ENCODE results near the gene LRRC4C. TPM values are rescaled to one million over a fixed set of nuclear protein-coding genes. Genes with fewer than 3 reads are reported as not detected.

Gene LRRC4C
- total RNA-seq, 1 donor from 2014 or later = 2.2 TPM

DNA sequence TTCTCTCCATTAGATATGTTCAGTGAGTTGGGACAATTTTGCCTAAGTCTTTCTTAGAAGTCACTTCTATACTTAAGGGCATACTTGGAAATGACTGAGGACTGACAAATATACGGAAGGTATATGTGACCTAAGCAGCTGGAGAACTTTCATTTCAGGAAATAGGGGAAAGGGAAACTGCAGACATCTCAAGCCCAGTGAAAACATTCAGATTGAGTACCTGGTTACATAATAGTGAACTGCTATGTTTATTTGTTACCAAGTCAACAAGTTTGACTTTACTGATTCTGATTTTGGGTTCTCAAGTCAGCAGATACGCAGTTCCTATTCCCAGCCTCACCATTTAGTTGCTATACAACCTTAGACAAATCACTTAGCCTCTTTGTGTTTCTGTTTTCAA, 1173.9 kb downstream of the LRRC4C start:
- TF ChIP-seq, protein P1, sequence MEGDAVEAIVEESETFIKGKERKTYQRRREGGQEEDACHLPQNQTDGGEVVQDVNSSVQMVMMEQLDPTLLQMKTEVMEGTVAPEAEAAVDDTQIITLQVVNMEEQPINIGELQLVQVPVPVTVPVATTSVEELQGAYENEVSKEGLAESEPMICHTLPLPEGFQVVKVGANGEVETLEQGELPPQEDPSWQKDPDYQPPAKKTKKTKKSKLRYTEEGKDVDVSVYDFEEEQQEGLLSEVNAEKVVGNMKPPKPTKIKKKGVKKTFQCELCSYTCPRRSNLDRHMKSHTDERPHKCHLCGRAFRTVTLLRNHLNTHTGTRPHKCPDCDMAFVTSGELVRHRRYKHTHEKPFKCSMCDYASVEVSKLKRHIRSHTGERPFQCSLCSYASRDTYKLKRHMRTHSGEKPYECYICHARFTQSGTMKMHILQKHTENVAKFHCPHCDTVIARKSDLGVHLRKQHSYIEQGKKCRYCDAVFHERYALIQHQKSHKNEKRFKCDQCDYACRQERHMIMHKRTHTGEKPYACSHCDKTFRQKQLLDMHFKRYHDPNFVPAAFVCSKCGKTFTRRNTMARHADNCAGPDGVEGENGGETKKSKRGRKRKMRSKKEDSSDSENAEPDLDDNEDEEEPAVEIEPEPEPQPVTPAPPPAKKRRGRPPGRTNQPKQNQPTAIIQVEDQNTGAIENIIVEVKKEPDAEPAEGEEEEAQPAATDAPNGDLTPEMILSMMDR (IDR thresholded peaks at IDR 0.05) = no peak
- ATAC-seq (peak; percentile 60), DNase-seq (no peak)
- Histone ChIP-seq H3K36me3 (no peaks in the 10 kb centered on the region), H3K27me3 (no peaks in the 10 kb centered on the region), H3K27ac (no peak overlapping the region), H3K9me3 (no peaks in the 10 kb centered on the region), H3K4me3 (no peak overlapping the region), H3K4me1 (no peaks in the 10 kb centered on the region)
- intact Hi-C loops (cut with DNase I) = no loop called here

DNA sequence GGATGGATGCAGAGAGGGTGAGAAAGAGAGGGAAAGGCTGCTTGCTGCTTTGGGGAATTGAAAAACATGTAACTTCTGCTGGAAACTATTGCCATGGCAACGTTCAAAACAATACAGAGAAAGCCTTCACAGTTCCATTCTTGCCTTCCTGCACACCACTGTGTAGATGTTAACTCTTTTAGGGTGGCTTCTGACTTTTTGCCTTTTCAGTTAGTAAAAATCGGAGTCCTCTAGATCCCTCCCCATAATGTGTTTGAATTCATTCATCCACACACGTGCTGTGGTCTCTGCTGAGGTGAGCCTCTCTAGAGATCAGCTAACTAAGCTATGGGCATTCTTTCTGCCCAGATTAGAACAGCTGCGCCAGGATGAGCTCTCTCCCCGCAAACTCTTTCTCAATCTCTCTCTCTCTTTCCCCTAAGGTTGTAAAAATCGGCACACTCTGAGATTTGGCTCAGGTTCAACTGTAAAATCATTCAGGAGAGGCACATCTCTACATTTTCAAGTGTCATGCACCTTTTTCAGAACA, 1178.3 kb downstream of the LRRC4C start:
- ATAC-seq = no peak
- intact Hi-C loops (cut with DNase I) = no loop called here
- no peak overlapping the region for H3K4me3 ChIP-seq

DNA sequence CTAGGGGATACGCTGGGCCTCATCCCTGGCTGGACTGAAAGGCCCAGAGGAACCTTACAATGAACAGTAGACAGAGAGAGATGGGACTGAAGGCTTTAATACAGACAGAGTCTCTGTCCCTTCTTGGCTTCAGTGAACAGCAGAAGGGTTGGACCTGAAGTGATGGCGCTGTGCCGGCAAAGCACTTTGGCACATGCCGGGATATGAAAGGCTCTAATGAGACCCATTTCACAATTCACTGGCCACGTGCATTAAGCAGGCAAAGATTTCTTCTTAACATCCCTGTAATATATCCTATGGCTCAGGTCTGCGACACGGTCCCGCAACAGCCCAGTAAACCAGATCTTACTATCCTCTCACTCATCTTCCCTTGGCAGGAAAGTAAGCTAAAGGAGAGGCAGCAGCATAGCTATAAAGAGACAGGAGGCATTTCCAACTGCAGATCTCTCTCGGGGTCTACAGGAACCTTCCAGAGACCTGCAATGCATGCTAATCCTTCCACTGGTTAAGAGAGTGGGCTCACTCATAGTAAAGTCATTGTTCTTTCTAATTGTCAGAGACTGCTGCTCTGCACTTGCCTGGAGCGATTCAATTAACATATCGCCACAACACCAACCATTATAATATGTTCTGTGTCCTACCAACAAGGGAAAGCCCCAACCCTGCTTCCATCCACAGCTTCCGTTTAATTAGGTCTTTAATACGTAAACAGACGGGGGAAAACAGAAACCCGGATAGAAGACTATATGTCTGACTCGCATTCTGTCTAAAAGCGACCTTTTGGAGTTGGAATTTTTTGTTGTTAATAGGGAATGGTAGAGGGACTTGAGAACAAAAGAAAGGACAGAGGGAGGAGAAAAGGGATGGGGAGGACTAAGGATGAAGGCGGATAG, 1179.0 kb downstream of the LRRC4C start:
- TF ChIP-seq, protein P1 (IDR thresholded peaks at IDR 0.05) = no peak
- no peaks in the 10 kb centered on the region for H3K36me3 ChIP-seq
- no peaks in the 10 kb centered on the region for H3K4me1 ChIP-seq
- no peaks in the 10 kb centered on the region for H3K27me3 ChIP-seq
- no peaks in the 10 kb centered on the region for H3K9me3 ChIP-seq
- DNase-seq (no peak), ATAC-seq (no peak)
- H3K4me3 ChIP-seq = no peak overlapping the region
- intact Hi-C loops (cut with DNase I) = no loop called here
- H3K27ac ChIP-seq = no peak overlapping the region

More for the DNA sequence above, 1178.3 kb downstream of the LRRC4C start:
- no peak overlapping the region for H3K27ac ChIP-seq
- no peaks in the 10 kb centered on the region for H3K36me3 ChIP-seq
- H3K9me3 ChIP-seq = no peaks in the 10 kb centered on the region
- H3K27me3 ChIP-seq = no peaks in the 10 kb centered on the region
- TF ChIP-seq, protein P1 (IDR thresholded peaks at IDR 0.05) = no peak
- no peak for DNase-seq
- H3K4me1 ChIP-seq = no peaks in the 10 kb centered on the region

DNA sequence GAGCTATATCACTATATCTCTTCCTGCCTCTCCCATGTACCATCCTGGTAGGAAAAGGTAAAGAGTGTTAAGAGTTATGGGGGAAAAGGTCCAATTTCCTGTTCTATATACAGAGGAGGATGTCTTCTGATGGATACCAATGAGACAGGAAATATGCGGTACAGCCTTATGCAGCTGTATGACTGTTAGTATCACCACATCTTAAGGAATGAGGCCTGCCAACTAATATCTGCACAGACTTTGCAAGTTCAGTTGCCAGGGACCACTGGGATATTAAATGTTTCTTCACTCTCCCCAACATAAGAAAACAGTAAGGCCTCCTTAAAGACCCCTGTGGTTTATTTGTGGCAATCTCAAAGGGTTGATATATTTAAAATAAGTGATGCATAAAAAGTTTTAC, 1182.5 kb downstream of the LRRC4C start:
- no peaks in the 10 kb centered on the region for H3K36me3 ChIP-seq
- H3K27ac ChIP-seq = no peak overlapping the region
- H3K9me3 ChIP-seq = no peaks in the 10 kb centered on the region
- no peaks in the 10 kb centered on the region for H3K27me3 ChIP-seq
- no peak for DNase-seq
- no peak for ATAC-seq
- TF ChIP-seq, protein P1 (IDR thresholded peaks at IDR 0.05) = no peak
- H3K4me3 ChIP-seq = no peak overlapping the region
- intact Hi-C loops (cut with DNase I) = no loop called here
- peaks cover 7% of the 10 kb centered on the region for H3K4me1 ChIP-seq

DNA sequence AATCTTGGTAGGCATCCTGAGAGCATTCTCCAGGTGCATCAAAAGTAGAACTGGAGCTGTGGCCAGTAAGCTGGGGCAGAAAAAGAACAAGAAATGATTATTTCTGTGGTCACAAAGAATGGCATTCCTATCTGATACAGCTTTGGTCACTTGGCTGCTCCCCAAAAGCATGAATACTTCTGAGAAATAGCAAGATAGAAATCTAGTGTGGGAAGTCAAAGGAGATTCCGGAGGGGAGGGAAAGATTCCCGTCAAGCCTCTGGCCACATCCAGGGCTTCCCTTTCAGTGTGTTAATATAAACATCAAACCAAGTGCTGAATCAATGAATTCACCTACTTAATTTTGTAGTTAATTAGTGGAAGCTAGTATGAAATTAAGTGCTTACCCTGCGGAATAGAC, 1185.4 kb downstream of the LRRC4C start:
- ATAC-seq (no peak), DNase-seq (no peak)
- Histone ChIP-seq H3K27ac (no peak overlapping the region), H3K4me3 (no peak overlapping the region), H3K27me3 (no peaks in the 10 kb centered on the region), H3K36me3 (no peaks in the 10 kb centered on the region), H3K9me3 (no peaks in the 10 kb centered on the region), H3K4me1 (peaks cover 7% of the 10 kb centered on the region)
- intact Hi-C loops (cut with DNase I) = no loop called here
- TF ChIP-seq, protein P1 (IDR thresholded peaks at IDR 0.05) = no peak

Data from upper lobe of right lung (tissue), 1 donor.